Hepatocyte (in vitro differentiated cells): ENCODE data around the gene NCOA3. TPM values are rescaled to one million over a fixed set of nuclear protein-coding genes. Genes with fewer than 3 reads are reported as not detected.

Experiments used
- DNase-seq: peaks from one replicate; pipeline ENCODE4 v3.0.0-alpha.2; 2016; ENCODE audit warnings: low spot score
- H2AFZ ChIP-seq: fragments of 200-600 bp; sonication (generic); 2 replicates; pipeline ENCODE4 v1.6.0; 2016; ENCODE audit warnings: antibody characterized with exemption, mild to moderate bottlenecking
- H3K27ac ChIP-seq: fragments of 200-600 bp; sonication (generic); 2 replicates; pipeline ENCODE4 v1.5.1; 2016; ENCODE audit warnings: mild to moderate bottlenecking
- H3K27me3 ChIP-seq: fragments of 200-600 bp; sonication (generic); 2 replicates; pipeline ENCODE4 v1.6.1; 2016
- H3K36me3 ChIP-seq: fragments of 200-600 bp; sonication (generic); replicated peaks from 2 replicates; pipeline ENCODE4 v1.5.1; 2016; ENCODE audit warnings: low read depth; ENCODE audit not compliant: insufficient read depth
- H3K4me1 ChIP-seq: fragments of 200-600 bp; sonication (generic); 2 replicates; pipeline ENCODE4 v1.5.1; 2016; ENCODE audit warnings: mild to moderate bottlenecking, moderate library complexity; ENCODE audit not compliant: insufficient read depth
- H3K4me2 ChIP-seq: fragments of 200-600 bp; sonication (generic); 2 replicates; pipeline ENCODE4 v1.6.0; 2016
- H3K4me3 ChIP-seq: fragments of 200-600 bp; sonication (generic); 2 replicates; pipeline ENCODE4 v1.5.1; 2016; ENCODE audit warnings: mild to moderate bottlenecking
- H3K79me2 ChIP-seq: fragments of 200-600 bp; sonication (generic); 2 replicates; pipeline ENCODE4 v1.6.0; 2017; ENCODE audit warnings: mild to moderate bottlenecking
- H3K9me2 ChIP-seq: fragments of 200-600 bp; sonication (generic); replicated peaks from 2 replicates; pipeline ENCODE4 v1.6.0; 2017; ENCODE audit warnings: mild to moderate bottlenecking; ENCODE audit not compliant: insufficient read depth
- H3K9me3 ChIP-seq: fragments of 200-600 bp; sonication (generic); 2 replicates; pipeline ENCODE4 v1.5.1; 2016; ENCODE audit warnings: low read depth, mild to moderate bottlenecking
- H4K20me1 ChIP-seq: fragments of 200-600 bp; sonication (generic); 2 replicates; pipeline ENCODE4 v1.6.0; 2016; ENCODE audit warnings: mild to moderate bottlenecking; ENCODE audit not compliant: insufficient read depth, poor library complexity, severe bottlenecking
- CTCF ChIP-seq: fragments of 200-600 bp; sonication (generic); IDR thresholded peaks from 2 replicates; pipeline ENCODE4 v1.5.1; 2016; ENCODE audit warnings: antibody characterized with exemption, mild to moderate bottlenecking; ENCODE audit not compliant: poor library complexity
- EZH2 ChIP-seq: fragments of 200-600 bp; sonication (generic); IDR thresholded peaks from 2 replicates; pipeline ENCODE4 v1.6.1; 2016; ENCODE audit warnings: antibody characterized with exemption, mild to moderate bottlenecking, borderline replicate concordance
- EZH2phosphoT487 ChIP-seq: fragments of 200-600 bp; sonication (generic); IDR thresholded peaks from one replicate; pipeline ENCODE4 v1.6.1; 2018; ENCODE audit warnings: antibody characterized with exemption, mild to moderate bottlenecking, low read depth, moderate library complexity; ENCODE audit not compliant: unreplicated experiment, severe bottlenecking
- WGBS: methylation state at CpG from one replicate; pipeline ENCODE4 v1.1.6; 2016; ENCODE audit warnings: low lambda C conversion rate; ENCODE audit errors: missing lambda C conversion rate; 5-methylcytosine and 5-hydroxymethylcytosine counted together
- polyA plus RNA-seq: library from polyadenylated mRNA; unstranded; fragments of >200 nt; fragmentation: Nextera tagmentation; extraction: Ambion mirVana; gene quantifications from 2 replicates; pipeline ENCODE4 v1.2.1, GENCODE V29; 2016
- total RNA-seq: library from RNA; depleted of rRNA; stranded (reverse); fragments of >200 nt; gene quantifications from 2 replicates; pipeline ENCODE4 v1.2.3, GENCODE V29; 2014

The NCOA3 gene
- total and polyA plus RNA-seq, 2 experiments from 2014 or later = 12.7 to 28.6 TPM

- Histone ChIP-seq H3K4me3 (no peak overlapping the region), H3K4me1 (no peaks in the 10 kb centered on the region), H3K9me2 (no peaks in the 10 kb centered on the region), H3K27ac (no peak overlapping the region), H3K79me2 (no peaks in the 10 kb centered on the region), H4K20me1 (no peaks in the 10 kb centered on the region), H2AFZ (no peak overlapping the region), H3K4me2 (no peak overlapping the region), H3K36me3 (no peaks in the 10 kb centered on the region), H3K27me3 (no peaks in the 10 kb centered on the region), H3K9me3 (no peaks in the 10 kb centered on the region)
- peak; percentile 3 for DNase-seq
- WGBS = 78% methylated on average over 20 of the region's 20 CpGs
- no peak for TF ChIP-seq EZH2
- no peak for TF ChIP-seq CTCF
- no peak for TF ChIP-seq EZH2phosphoT487
Observed at GRCh38 chr20:47676219-47676721, 174.6 kb downstream of the NCOA3 start.

- no peak overlapping the region for H3K4me3 ChIP-seq
- no peak for DNase-seq
- H3K36me3 ChIP-seq = no peaks in the 10 kb centered on the region
- no peaks in the 10 kb centered on the region for H3K9me2 ChIP-seq
- no peaks in the 10 kb centered on the region for H3K4me1 ChIP-seq
- no peak overlapping the region for H3K4me2 ChIP-seq
- 95% methylated on average over 18 of the region's 18 CpGs for whole genome bisulfite sequencing
- H3K27ac ChIP-seq = no peak overlapping the region
- H2AFZ ChIP-seq = no peak overlapping the region
- H3K9me3 ChIP-seq = no peaks in the 10 kb centered on the region
- H3K79me2 ChIP-seq = no peaks in the 10 kb centered on the region
- no peaks in the 10 kb centered on the region for H3K27me3 ChIP-seq
- no peak for TF ChIP-seq EZH2
- no peak for TF ChIP-seq CTCF
- TF ChIP-seq EZH2phosphoT487 = no peak
- H4K20me1 ChIP-seq = no peaks in the 10 kb centered on the region
Observed at GRCh38 chr20:47676912-47677634, 175.4 kb downstream of the NCOA3 start.

GRCh38 chr20:47677635-47678453 lies 176.2 kb downstream of the NCOA3 start:
- Histone ChIP-seq H3K4me2 (no peak overlapping the region), H3K27ac (no peak overlapping the region), H3K4me3 (no peak overlapping the region), H4K20me1 (no peaks in the 10 kb centered on the region), H3K27me3 (no peaks in the 10 kb centered on the region), H3K4me1 (no peaks in the 10 kb centered on the region), H3K36me3 (no peaks in the 10 kb centered on the region), H3K79me2 (no peaks in the 10 kb centered on the region), H3K9me2 (no peaks in the 10 kb centered on the region), H3K9me3 (no peaks in the 10 kb centered on the region), H2AFZ (no peak overlapping the region)
- TF ChIP-seq EZH2phosphoT487 (no peak), CTCF (peak; percentile 85), EZH2 (no peak)
- 42% methylated on average over 14 of the region's 15 CpGs for WGBS
- peak; percentile 83 for DNase-seq
